WERI-Rb-1 (cell line): Measurements from ENCODE around the gene MYLIP.

Experiments used
- DNase-seq: peaks from one replicate; pipeline ENCODE4 v3.0.0-alpha.2; 2020
- H3K27ac ChIP-seq: fragments of 250-450 bp; sonication (Bioruptor Pico); 2 replicates; pipeline ENCODE4 v1.5.1; 2020; ENCODE audit warnings: mild to moderate bottlenecking, moderate library complexity
- H3K27me3 ChIP-seq: fragments of 250-450 bp; sonication (Bioruptor Pico); 2 replicates; pipeline ENCODE4 v1.5.1; 2021; ENCODE audit warnings: mild to moderate bottlenecking, low read depth, moderate library complexity; ENCODE audit not compliant: insufficient read depth, severe bottlenecking
- H3K36me3 ChIP-seq: fragments of 250-450 bp; sonication (Bioruptor Pico); 2 replicates; pipeline ENCODE4 v1.5.1; 2020; ENCODE audit warnings: mild to moderate bottlenecking, moderate library complexity
- H3K4me3 ChIP-seq: 2 replicates; pipeline ENCODE4 v1.5.1; 2011; ENCODE audit warnings: low read depth, mild to moderate bottlenecking, control low read depth, low read length
- H3K9me3 ChIP-seq: fragments of 250-450 bp; sonication (Bioruptor Pico); 2 replicates; pipeline ENCODE4 v1.5.1; 2021; ENCODE audit warnings: mild to moderate bottlenecking, moderate library complexity; ENCODE audit not compliant: severe bottlenecking
- CTCF ChIP-seq: IDR thresholded peaks from 2 replicates; pipeline ENCODE4 v1.5.1; 2011; ENCODE audit warnings: low read depth, mild to moderate bottlenecking, control low read depth, inconsistent platforms, low read length

MYLIP gene

GRCh38 chr6:16108921-16109658 is 19.8 kb upstream of the MYLIP start:
- Histone ChIP-seq H3K27me3 (no peaks in the 10 kb centered on the region), H3K27ac (no peak overlapping the region), H3K4me3 (no peak overlapping the region), H3K9me3 (no peaks in the 10 kb centered on the region), H3K36me3 (no peaks in the 10 kb centered on the region)
- DNase-seq, result no peak
- no peak for TF ChIP-seq CTCF

GRCh38 chr6:16109659-16110305 is 19.1 kb upstream of the MYLIP start:
- peak; percentile 39 for DNase-seq
- Histone ChIP-seq H3K27ac (no peak overlapping the region; the same call in 1 of the 2 replicates), H3K4me3 (no peak overlapping the region), H3K36me3 (no peaks in the 10 kb centered on the region), H3K9me3 (no peaks in the 10 kb centered on the region), H3K27me3 (no peaks in the 10 kb centered on the region)
- no peak for TF ChIP-seq CTCF

- Histone ChIP-seq H3K9me3 (no peaks in the 10 kb centered on the region), H3K4me3 (no peak overlapping the region), H3K27ac (no peak overlapping the region)
Measured at GRCh38 chr6:16118825-16119224, 10.1 kb upstream of the MYLIP start.

GRCh38 chr6:16121339-16121738 is 7.5 kb upstream of the MYLIP start:
- no peak overlapping the region for H3K4me3 ChIP-seq
- DNase-seq, result no peak
- no peak for TF ChIP-seq CTCF
- no peak overlapping the region for H3K27ac ChIP-seq
- H3K36me3 ChIP-seq, result no peaks in the 10 kb centered on the region
- no peaks in the 10 kb centered on the region for H3K9me3 ChIP-seq
- no peaks in the 10 kb centered on the region for H3K27me3 ChIP-seq

More at GRCh38 chr6:16118825-16119224, 10.1 kb upstream of the MYLIP start:
- DNase-seq, result no peak
- H3K36me3 ChIP-seq, result no peaks in the 10 kb centered on the region
- no peaks in the 10 kb centered on the region for H3K27me3 ChIP-seq
- no peak for TF ChIP-seq CTCF

GRCh38 chr6:16122197-16122596 is 6.7 kb upstream of the MYLIP start:
- Histone ChIP-seq H3K27me3 (no peaks in the 10 kb centered on the region), H3K36me3 (no peaks in the 10 kb centered on the region), H3K9me3 (no peaks in the 10 kb centered on the region), H3K4me3 (no peak overlapping the region), H3K27ac (no peak overlapping the region)
- no peak for DNase-seq
- TF ChIP-seq CTCF, result no peak
